ENCODE data around the gene JADE1.

DNA sequence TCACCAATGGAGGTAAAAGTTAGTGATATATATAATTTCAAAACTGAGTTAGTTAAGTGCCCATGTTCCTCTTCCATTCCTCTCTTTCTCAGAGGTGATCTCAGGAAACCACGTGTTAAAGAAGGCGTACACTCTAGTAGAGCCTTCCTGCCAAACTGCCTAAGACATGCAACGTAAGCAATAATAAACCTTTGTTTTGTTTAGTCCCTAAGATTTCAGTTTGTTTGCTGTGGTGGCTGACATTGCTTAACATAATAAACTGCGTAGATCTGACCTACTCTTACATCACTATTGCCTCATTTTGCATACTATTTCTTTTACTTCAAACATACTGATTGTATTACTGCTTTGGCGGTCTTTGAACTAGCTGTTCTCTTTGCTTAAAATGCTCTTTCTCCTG lies 99.2 kb downstream of the JADE1 start:
- TF ChIP-seq RAD21 (IDR thresholded peaks at IDR 0.05; ENCODE audit: low read length) (no peak), RFX5 (IDR thresholded peaks at IDR 0.05; ENCODE audit: low read length) (no peak), YY1 (IDR thresholded peaks at IDR 0.05; ENCODE audit: low read depth) (no peak), POLR2AphosphoS5 (IDR thresholded peaks at IDR 0.05; ENCODE audit: low read depth, low read length) (no peak), EP300 (IDR thresholded peaks at IDR 0.05; ENCODE audit: borderline replicate concordance in 1 of 2, low read depth in 1 of 2, low read length in 1 of 2) (no peak), EZH2phosphoT487 (IDR thresholded peaks at IDR 0.05; ENCODE audit: borderline replicate concordance, low read depth) (no peak), NFIC (IDR thresholded peaks at IDR 0.05; ENCODE audit: borderline replicate concordance) (no peak), RCOR1 (IDR thresholded peaks at IDR 0.05; ENCODE audit: low read length) (no peak)
- TF ChIP-seq, protein P1, sequence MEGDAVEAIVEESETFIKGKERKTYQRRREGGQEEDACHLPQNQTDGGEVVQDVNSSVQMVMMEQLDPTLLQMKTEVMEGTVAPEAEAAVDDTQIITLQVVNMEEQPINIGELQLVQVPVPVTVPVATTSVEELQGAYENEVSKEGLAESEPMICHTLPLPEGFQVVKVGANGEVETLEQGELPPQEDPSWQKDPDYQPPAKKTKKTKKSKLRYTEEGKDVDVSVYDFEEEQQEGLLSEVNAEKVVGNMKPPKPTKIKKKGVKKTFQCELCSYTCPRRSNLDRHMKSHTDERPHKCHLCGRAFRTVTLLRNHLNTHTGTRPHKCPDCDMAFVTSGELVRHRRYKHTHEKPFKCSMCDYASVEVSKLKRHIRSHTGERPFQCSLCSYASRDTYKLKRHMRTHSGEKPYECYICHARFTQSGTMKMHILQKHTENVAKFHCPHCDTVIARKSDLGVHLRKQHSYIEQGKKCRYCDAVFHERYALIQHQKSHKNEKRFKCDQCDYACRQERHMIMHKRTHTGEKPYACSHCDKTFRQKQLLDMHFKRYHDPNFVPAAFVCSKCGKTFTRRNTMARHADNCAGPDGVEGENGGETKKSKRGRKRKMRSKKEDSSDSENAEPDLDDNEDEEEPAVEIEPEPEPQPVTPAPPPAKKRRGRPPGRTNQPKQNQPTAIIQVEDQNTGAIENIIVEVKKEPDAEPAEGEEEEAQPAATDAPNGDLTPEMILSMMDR (IDR thresholded peaks at IDR 0.05), result no peak
- TF ChIP-seq, protein P2, sequence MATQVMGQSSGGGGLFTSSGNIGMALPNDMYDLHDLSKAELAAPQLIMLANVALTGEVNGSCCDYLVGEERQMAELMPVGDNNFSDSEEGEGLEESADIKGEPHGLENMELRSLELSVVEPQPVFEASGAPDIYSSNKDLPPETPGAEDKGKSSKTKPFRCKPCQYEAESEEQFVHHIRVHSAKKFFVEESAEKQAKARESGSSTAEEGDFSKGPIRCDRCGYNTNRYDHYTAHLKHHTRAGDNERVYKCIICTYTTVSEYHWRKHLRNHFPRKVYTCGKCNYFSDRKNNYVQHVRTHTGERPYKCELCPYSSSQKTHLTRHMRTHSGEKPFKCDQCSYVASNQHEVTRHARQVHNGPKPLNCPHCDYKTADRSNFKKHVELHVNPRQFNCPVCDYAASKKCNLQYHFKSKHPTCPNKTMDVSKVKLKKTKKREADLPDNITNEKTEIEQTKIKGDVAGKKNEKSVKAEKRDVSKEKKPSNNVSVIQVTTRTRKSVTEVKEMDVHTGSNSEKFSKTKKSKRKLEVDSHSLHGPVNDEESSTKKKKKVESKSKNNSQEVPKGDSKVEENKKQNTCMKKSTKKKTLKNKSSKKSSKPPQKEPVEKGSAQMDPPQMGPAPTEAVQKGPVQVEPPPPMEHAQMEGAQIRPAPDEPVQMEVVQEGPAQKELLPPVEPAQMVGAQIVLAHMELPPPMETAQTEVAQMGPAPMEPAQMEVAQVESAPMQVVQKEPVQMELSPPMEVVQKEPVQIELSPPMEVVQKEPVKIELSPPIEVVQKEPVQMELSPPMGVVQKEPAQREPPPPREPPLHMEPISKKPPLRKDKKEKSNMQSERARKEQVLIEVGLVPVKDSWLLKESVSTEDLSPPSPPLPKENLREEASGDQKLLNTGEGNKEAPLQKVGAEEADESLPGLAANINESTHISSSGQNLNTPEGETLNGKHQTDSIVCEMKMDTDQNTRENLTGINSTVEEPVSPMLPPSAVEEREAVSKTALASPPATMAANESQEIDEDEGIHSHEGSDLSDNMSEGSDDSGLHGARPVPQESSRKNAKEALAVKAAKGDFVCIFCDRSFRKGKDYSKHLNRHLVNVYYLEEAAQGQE (IDR thresholded peaks at IDR 0.05; ENCODE audit: low read depth, low read length), result no peak
- TF ChIP-seq, protein P3, sequence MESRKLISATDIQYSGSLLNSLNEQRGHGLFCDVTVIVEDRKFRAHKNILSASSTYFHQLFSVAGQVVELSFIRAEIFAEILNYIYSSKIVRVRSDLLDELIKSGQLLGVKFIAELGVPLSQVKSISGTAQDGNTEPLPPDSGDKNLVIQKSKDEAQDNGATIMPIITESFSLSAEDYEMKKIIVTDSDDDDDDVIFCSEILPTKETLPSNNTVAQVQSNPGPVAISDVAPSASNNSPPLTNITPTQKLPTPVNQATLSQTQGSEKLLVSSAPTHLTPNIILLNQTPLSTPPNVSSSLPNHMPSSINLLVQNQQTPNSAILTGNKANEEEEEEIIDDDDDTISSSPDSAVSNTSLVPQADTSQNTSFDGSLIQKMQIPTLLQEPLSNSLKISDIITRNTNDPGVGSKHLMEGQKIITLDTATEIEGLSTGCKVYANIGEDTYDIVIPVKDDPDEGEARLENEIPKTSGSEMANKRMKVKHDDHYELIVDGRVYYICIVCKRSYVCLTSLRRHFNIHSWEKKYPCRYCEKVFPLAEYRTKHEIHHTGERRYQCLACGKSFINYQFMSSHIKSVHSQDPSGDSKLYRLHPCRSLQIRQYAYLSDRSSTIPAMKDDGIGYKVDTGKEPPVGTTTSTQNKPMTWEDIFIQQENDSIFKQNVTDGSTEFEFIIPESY (IDR thresholded peaks at IDR 0.05; ENCODE audit: borderline replicate concordance, low read depth), result no peak

Measured in SK-N-SH (cell line).